Measurements from ENCODE around the gene BLACAT1.

The BLACAT1 gene

DNA sequence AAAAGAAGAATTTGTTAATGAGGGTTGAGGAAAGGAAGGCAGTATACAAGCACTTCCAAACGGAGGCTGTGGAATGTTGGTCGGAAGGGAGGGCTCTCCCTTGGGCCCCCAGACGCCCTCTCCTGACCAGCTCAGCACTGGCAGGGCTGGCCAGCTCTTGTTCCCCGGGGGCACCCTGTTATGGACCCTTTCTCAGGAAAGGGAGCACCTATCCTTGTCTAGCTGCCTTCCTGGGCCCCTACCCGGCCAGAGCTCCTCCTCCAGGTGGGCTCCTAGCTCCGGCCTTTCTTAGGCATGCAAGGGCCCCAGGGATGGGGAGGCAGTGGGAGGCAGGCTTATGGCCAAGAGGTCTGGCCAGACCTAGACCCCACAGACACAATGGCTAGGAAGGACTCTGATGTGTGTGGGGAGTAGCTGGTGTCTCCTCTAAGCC lies 926 bp downstream of the BLACAT1 start:
- DNase-seq (ENCODE audit: low read depth): no peak

DNA sequence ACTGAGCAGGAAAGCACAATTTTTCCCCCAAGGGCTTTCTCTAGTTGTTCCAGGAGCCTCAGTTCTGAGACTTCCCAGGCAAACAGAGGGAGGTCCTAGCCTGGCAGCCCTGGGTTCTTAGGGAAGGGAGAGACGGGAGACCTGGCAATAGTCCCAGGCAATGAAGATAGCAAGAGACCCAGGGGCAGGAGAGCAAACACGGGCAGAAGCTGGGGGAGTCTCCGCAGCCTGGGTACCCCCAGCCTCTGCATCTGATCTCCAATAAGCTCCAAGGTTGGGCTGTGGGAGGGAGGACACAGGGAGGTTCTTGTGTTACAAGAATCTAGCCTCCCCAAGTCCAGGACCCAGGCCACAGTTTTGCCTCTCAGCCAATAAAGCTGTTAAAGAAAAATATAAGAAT lies 2.4 kb downstream of the BLACAT1 start:
- no peak for DNase-seq (ENCODE audit: low read depth)

DNA sequence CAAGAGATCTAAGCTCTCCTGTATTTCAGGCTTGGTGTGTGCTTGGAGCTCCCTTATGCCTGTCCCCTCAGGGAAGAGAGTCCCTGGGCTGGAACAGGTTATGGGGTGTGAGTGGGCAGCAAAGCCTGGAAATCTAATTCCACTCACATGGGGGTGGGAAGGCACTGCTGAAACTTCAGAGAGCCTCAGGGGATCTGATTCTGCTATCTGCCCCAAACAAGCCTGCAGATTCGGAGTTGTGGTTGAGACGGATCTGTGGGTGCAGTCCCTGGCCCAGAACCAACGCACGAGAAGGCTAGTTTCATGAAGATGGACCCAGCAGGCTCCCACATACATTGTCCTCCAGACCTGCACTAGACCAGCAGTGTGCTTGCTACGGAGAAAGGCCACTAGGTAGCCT lies 2.9 kb downstream of the BLACAT1 start:
- no peak for DNase-seq (ENCODE audit: low read depth)

DNA sequence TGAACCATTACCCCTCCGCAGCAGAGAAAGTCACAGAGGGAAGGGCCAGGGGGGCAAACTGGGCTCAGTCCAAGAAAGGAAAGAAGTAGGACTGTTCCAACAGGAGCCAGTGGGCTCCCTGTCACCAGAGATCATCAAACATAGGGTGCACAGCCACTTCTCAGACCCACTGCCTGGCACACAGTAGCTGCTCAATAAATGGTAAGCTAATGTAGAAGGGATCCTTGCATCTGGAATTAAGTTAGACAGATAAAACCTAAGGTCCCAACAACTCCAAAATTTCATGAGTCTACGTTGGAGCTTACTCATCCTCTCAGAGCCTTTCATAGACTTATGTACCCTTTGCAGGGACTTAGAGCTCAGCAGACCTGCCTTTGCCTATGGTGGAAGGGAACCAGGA lies 3.5 kb downstream of the BLACAT1 start:
- DNase-seq (ENCODE audit: low read depth): no peak

DNA sequence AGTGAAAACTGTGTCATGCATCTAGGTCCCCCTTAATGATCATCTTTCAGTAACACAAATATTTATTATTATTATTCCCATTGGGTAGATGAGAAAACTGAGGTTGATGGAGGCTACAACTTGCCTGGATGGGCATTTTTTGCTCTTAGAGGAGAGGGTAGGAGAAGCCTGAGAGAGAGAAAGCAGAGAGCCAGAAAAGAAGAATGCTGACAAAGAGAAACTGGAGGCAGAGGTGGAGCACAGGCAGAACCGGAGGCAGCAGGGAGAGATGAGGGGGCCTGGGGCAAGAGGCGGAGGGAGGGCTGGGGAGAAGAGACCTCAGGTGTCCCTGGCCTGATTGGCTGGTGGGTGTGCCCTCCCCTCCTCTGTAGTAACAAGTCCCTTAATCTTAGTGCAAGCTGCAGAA lies 4.1 kb downstream of the BLACAT1 start:
- no peak for DNase-seq (ENCODE audit: low read depth)

DNA sequence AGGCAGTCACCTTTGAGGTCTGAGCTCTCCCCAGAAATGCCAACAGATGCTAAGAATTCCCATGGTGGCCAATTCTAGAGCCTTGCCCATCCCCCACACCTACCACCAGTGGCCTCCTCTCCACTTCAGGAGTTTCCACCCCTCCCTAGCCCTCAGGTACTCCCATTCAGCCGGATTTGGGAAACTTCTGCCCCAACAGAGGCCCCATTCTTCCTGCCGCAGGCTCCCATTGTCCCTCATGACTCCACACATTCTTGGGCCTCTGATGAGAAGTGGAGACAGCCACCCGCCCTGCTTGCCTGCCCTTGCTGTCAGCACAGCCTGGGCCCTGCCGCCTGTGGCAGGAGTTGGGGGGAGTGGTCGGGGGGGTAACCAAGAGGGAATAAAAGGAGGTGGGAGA lies 4.6 kb downstream of the BLACAT1 start:
- no peak for DNase-seq (ENCODE audit: low read depth)

DNA sequence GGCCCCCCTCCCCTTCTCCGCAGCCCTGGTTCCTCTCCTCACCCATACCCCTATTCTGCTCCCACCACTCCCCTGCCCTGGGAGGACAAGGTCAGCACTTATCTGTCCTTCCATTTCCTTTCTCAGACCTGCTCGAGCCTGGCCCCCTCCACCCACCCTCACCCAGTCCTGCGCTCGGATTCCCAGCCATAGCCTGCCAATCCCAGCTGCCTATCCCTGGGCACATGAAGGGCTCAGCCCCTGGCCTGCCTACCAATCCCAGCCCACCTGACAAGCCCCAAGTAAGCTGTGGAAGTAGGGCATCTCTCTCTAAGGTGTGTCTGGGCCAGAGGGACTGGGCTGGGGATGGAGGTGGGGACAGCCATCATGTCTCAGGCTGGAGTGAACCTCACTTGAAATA lies 5.4 kb downstream of the BLACAT1 start:
- no peak for DNase-seq (ENCODE audit: low read depth)

DNA sequence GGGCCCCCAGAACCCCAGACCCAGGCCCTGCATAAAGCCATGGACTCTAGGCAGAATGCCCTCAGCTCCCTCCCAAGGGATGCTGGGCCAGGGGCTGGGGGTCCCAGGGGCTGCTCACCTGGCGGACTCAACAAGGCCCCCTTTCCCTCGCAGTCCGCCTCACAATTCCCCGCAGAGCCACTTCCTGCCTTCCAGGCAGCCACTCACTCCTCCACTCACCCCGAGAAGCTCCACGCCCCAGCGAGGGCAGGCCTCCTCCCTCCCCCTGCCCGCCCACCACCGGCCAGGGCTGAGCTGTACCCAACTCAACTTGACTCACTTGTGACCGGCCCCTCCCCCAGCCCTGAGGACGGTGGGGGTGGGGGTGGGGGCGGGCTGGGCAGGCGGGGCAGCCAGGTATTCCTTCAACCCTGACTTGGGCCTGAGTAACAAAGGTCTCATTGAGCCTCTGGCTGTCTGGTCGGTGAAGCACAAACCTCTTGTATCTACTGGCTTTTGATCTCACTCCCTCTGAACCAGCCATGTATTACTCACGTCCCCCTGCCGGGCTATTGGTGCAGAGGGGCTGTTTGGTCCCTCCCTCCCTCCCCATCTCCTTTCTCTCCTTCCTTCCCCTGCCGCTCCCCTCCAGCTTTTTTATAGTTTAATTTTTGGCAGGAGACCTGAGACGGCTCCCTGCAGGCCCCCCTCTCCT lies 5.9 kb downstream of the BLACAT1 start:
- no peak for DNase-seq (ENCODE audit: low read depth)

DNA sequence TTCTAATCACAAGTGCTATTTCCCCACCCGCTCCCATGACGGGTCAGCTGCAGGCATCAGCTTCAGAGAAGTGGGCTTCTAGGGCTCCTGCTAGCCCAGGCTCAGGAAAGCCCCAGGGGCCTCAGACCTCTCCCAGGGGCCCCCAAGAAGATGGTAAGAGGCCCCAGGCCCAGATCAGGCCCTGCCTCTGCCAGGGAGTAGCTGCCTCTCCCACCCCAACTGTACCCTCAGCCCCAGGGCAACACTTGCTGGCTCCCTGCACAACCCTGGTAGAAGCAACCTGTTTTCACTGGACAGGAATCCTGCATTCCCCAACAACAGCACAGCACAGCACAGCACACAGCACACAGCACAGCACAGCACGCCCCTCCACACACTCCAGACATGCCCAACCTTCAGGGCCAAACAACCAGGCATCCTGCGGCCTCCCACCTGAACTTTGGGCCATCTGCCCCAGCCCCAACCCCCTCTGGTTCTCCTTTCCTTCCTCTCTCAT lies 6.5 kb downstream of the BLACAT1 start:
- DNase-seq (ENCODE audit: low read depth): no peak

DNA sequence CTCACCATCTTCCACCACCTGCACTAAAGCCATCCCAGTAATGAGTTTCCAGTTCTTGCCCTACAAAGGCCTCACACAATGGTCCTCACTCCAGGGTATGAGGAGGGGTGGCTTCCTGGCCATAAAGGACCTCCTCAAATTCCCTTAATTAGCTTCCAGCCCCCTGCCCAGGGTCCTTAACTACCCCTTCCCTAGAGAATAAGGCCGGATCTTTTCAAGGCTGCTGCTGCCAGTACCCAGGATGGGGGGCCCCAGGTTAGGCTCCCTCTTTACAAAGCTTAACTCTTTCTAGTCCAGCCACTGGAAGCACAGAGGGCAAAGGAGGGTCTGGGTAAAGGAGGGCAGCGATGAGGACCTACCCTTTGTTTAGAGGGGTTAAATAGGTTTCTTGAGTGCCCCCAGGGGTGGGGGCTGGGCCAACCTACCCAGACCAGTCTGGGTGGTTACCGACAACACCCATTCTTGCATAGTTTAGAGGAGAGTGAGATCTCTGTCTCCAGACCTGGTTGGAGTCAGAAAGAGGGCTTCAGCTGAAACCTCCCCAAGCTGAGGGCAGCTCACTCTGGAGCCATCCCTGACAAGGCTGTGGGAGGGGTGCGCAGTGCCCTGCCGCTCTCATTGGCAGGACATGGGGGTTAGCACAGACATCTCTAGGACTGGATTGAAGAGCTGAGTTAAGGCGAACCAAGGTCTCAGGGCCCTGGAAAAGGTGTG lies 7.1 kb downstream of the BLACAT1 start:
- DNase-seq (ENCODE audit: low read depth): no peak

DNA sequence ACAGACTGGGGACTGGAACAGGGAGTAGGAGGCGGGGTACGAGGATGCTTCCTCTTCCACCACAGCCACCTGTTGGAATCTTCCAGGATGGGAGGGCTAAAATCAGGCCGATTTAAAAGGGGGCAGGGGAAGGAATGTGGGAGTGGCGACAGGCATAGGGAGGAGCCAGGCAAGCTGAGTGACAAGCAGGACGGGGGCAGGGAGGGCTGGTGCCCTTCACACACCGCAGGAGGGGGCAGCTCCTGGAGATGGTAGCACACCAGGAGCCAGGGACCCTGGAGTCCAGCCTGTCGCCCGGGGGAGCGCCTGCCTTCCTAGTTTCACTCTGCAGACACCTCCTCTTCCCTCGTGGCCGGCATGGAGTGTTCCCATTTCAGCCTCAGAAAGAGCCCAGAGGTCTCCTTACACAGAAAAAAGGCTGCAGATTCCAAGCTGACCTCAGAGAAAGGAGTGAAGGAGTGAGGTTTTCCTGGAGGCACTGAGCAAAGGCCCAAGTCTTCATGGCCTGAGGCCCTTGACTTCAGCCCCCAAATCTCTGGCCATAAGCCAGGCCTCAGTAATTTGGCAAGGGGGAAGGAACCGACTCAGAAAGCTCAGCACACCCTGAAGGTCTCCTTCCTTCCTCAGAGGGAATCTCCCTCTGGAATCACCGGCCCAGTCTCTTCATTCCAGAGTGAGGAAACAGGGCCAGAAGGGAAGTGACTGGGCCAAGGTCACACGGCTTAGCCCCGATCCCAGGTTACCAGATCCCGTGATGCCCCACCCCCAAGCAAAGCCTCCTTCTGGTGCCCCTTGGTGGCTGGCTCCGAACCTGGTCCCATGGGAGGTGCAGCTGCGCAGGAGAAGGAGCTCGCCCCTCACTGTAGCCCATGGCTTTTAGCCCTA lies 8.1 kb downstream of the BLACAT1 start:
- DNase-seq (ENCODE audit: low read depth): no peak

DNA sequence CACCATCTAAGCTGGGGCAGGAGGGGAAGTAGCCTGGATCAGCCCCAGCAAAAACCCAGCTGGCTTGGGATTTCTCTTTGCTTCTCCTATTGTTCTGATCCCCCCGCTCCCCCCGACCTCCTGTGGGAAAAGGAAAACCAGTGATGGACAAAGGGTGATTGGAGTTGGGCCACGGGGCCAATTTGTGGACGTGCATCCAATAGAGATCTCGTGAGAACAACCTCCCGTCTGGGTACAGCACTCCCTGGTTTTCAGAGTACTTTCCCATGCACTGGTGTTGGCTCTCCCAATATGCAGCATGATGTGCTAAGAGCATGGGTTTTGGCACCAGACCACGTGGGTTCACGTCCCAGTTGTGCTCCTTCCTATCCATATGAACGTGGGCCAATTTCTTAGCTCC lies 9.0 kb downstream of the BLACAT1 start:
- no peak for DNase-seq (ENCODE audit: low read depth)

DNA sequence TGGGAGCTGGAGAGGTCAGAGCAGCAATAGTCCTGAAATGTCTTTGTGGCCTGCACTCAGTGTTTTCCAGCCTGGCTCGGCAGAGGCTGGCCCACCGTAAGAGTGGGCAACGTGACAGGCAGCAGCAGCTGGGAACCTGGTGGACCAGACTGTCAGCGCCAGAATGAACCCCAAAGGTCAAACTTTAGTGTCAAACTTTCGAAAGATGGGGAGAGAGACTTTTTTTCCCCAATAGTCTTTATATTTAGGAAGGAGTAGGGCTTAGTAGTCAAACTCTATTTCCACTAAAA lies 10.3 kb downstream of the BLACAT1 start:
- DNase-seq (ENCODE audit: low read depth): no peak

DNA sequence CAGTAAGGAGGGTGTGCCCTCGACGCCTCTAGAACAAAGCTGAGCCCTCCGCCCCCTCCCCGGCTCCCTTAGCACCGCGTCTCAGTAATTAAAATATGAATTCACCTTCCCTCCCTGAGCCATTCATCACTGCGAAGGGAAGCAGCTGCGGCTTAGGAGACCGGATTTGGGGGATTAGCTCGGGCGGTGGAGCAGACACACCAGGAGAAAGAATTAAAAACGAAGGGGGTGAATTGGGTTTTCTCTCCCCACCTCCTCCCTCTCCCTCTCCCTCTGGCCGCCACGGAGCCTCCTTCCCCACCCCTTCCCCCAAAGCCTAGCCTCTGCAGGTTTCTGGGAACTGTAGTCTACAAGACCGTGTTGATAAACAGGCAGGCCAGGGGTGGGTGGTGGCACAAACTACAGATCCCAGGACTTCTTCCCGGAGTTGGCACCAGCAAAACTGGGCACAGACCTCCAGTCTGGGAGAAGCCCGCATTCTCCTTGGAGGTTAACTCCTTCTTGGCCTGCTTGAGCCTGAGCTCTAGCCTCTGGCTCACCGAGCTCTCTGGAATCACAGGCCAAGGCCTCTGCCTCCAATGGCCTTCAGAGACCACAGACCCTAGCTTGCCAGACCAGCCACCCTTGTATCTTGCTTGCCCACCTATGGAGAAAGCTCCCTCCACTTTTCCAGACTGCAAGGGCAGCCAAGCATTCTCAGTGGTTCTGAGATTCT lies 10.8 kb downstream of the BLACAT1 start:
- no peak for DNase-seq (ENCODE audit: low read depth)

DNA sequence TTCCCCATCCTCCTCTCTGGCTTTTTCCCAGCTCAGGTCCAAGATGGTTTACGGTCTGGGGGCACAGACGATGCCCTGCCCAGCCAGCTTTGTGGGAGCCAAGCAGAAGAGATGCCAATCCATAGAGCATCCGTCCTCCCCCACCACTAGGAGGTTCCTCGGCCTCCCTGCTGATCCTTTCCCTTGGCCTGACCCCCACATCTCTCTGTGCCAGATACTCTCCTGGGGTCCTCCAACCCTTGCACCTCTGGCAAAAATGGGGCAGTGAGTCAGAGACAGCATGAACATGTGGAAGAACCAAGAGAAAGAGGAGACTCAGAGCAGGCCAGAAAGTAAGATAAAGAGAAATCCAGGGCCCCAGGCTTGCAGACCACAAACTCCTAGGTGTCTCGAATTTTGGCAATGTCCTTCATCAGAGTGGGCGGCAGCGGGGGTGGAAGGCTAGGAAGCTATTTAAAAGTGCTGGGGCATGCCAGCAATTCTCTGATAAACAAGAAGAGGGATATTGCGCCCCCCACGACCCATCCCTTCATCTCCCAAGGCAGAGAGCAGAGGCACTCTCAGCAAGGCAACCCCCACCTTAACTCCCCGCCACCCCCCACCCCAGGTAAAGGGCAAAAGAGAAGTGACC lies 11.4 kb downstream of the BLACAT1 start:
- DNase-seq (ENCODE audit: low read depth): no peak

DNA sequence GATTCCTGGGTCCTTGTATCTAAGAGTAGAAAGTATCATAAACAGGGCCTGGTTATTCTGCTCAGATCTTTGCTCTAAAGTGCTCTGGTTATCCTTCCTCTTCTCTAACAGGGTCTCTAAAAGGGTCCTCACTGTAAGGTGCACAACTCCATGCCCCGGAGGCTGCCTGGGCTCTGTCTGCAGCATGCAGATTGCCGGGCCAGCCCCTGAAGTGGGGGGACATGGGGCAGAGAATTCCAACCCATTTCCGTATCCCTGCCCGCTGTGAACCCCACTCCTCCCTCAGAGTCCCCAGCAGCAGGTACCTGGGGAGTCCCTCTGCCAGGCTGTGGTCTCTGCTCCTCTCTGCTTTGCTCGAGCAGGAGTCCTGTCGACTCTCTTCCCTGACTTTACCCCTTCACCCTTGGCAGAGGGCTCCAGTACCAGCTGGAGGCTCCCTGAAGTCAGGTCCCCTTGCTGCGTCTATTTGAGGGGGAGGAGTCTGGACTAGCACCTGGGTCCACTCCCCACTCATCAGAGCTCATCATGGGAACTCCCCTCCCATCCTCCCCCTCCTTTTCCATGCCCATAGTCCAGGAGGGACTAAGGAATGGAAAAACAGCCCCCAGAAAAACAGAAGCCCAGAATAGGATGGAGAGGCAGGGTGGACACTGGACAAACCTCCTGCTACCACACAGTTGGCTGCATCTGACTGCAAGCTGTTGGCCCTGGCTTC lies 12.1 kb downstream of the BLACAT1 start:
- DNase-seq (ENCODE audit: low read depth): no peak

DNA sequence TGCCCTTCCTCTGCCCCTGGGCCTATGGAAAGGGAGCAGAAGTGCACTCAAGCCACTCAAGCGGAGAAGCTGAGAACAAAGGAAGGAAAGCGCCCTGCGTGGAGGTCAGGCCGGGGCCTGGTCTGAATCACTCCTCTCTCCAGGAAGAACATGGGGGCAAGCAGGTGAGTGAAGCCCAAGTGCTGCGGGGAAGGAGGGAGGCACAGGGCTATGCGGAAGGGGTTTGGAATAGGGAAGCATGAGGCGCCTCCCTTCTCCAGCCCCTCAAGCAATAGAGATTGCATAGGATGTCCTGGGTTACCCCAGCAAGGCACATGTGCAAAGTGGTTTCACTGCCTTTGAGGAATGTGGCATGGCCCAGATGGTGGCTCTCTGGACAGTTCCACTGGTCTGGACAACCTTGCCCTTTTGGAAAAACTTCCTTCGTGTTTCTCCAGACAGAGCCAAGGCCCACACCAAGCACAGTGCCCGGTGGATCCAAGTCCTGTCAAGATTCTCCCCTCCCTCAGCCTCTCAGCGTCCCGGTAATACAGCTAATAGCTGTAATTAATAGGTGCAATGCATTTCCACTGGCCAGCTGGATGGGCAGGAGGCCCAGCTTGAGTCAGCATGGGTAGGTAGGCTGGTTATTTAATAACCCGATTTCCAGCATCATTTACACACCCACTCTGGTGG lies 13.7 kb downstream of the BLACAT1 start:
- DNase-seq (ENCODE audit: low read depth): no peak

DNA sequence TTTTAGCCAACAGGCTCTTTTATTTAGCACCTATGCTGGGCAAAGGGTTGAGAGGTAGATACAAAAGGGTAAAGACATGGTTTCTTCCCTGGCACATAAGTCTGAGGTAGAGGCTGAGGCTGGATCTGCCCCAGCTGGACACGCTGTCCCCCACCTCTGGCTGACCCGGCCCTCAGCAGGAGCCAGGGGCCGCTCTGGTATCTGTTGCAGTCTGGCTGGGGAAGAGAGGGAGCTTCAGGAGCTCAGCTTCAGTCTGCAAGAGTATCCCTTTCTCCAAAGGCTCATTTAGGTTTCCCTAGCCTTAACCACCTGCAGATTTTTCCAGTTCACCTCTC lies 14.2 kb downstream of the BLACAT1 start:
- no peak for DNase-seq (ENCODE audit: low read depth)

DNA sequence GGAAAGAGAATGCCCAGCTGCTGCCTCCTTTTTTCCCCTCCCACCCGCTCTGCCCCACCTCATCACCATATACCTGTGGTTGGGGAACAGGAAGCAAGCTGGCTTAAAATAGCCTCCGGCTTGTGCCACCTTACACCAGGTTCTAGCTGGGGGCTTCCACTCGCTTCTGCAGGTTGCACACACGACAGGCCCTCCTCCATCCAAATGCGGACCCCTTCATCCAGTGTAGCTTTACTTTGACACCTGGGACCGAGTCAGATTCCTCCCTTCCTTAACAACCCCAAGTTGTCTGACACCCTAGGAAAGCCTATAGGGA lies 14.6 kb downstream of the BLACAT1 start:
- DNase-seq (ENCODE audit: low read depth): no peak

DNA sequence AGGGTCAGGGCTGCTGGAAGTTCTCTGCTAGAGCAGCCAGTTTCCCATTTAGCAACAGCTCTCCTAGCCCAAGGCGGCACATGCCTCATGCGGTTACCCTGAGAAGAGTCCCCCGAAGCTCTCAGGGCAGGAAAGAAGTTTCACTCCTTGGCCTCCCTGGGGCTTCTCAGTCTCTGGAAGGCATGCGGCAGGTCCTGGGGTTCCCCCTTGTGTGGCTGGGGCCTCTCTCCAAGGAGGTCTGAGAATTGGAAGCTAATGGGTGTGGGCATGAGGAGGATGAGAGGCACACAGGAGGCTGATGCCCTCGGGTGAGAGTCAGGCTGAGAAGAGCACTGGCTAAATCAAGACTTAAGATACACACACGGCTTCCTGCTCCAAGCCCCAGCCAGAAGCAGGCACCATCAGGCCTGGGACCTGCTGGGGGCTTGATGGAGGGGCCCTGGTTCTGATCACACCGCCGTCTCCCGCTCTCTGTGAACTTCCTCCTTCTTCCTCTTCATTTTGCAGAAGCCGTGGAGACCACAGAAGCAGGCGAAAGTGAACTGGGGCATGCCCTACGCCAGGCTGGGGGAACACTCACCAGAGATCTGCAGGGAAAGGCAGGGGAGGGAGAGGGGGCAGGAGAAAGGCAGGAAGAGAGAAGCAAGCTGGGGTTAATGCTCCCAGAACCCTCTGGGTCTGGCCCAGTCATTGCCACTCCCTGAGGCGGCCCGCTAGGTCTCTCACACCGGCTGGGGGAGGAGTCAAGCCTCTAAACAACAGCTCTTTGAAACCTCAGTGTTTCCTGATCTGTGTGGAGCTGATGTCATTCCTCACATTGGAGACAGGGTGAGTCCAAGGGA lies 15.1 kb downstream of the BLACAT1 start:
- no peak for DNase-seq (ENCODE audit: low read depth)

Data from HS-27A (cell line).